Measurements from ENCODE around the gene CIB4. TPM values are rescaled to one million over a fixed set of nuclear protein-coding genes. Genes with fewer than 3 reads are reported as not detected.

CIB4 gene
- total and polyA plus RNA-seq, 9 of the 15 experiments (the other 6 are each of a cell fraction or from before 2014, with no cell fraction given) = not detected

DNA sequence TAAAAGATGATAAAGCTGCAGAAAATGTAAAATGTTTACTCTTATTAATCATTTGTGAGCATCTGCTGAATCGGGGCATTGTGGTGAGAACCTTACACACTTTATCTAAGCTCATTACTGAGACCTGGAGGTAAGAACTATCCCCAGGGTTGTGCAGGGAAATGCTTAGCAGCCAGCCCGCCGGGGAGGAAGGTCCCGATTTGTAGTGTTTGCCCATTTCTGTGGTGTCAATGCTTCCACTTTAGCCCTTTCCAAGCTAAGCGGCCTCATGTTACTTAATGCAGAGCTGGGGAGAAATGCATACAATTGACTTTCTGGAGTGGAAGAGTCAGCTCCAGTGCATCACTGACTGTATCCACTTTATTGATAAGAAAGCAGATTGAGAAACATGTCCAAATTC is 30.5 kb upstream of the CIB4 start (continued):
- TF ChIP-seq MITF (IDR thresholded peaks at IDR 0.05) (no peak), ZC3H4 (CRISPR knock-in tag; IDR thresholded peaks at IDR 0.05; ENCODE audit: borderline replicate concordance) (no peak), HMBOX1 (IDR thresholded peaks at IDR 0.05) (no peak), GABPB1 (CRISPR knock-in tag; IDR thresholded peaks at IDR 0.05) (no peak), CBX8 (IDR thresholded peaks at IDR 0.05; ENCODE audit: borderline replicate concordance, extremely low read depth, low read depth, low read length, poor library complexity, severe bottlenecking) (no peak), LCOR (CRISPR knock-in tag; IDR thresholded peaks at IDR 0.05) (no peak), DPF2 (IDR thresholded peaks at IDR 0.05) (no peak)
- TF ChIP-seq, protein P1, sequence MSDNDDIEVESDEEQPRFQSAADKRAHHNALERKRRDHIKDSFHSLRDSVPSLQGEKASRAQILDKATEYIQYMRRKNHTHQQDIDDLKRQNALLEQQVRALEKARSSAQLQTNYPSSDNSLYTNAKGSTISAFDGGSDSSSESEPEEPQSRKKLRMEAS (CRISPR knock-in tag; IDR thresholded peaks at IDR 0.05) = no peak
- TF ChIP-seq, protein P2, sequence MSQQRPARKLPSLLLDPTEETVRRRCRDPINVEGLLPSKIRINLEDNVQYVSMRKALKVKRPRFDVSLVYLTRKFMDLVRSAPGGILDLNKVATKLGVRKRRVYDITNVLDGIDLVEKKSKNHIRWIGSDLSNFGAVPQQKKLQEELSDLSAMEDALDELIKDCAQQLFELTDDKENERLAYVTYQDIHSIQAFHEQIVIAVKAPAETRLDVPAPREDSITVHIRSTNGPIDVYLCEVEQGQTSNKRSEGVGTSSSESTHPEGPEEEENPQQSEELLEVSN (IDR thresholded peaks at IDR 0.05; ENCODE audit: borderline replicate concordance in 1 of 2, extremely low read depth in 1 of 2, insufficient read depth in 1 of 2, insufficient read length in 1 of 2, low read depth in 1 of 2, low read length in 1 of 2, poor library complexity in 1 of 2, severe bottlenecking in 1 of 2) = no peak
- TF ChIP-seq, protein P3, sequence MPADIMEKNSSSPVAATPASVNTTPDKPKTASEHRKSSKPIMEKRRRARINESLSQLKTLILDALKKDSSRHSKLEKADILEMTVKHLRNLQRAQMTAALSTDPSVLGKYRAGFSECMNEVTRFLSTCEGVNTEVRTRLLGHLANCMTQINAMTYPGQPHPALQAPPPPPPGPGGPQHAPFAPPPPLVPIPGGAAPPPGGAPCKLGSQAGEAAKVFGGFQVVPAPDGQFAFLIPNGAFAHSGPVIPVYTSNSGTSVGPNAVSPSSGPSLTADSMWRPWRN (IDR thresholded peaks at IDR 0.05; ENCODE audit: low read depth) = no peak
